Measurements from ENCODE around the gene CYTH3. TPM values are rescaled to one million over a fixed set of nuclear protein-coding genes. Genes with fewer than 3 reads are reported as not detected.
A peak's percentile ranks its signal among the peaks of the same experiment; 100 is the strongest.

CYTH3 gene
- total and polyA plus RNA-seq, 2 of the 4 experiments (the other 2 are of a cell fraction): 14.2 to 34.8 TPM

- no TSS peak for BruUV-seq (replicated peaks)
Measured at GRCh38 chr7:6279937-6280336, 7.5 kb upstream of the CYTH3 start.

More at GRCh38 chr7:6279937-6280336, 7.5 kb upstream of the CYTH3 start:
- no peaks in the 10 kb centered on the region for H3K9me3 ChIP-seq (ENCODE audit: control insufficient read depth, insufficient read depth, low read length)
- no peak overlapping the region for H3K18ac ChIP-seq (ENCODE audit: low read depth, low read length)
- intact Hi-C loops (cut with micrococcal nuclease) (no loop called here), dilution Hi-C loops (cut with HindIII; ENCODE audit: low sequenced_read_pairs, unreplicated experiment) (no loop called here), in situ Hi-C loops (cut with MboI; ENCODE audit: low sequenced_read_pairs) (no loop called here)
- ATAC-seq (ENCODE audit: low read depth): no peak
- H4K8ac ChIP-seq (ENCODE audit: low read depth in 2 of 2, low read length in 2 of 2): no peak overlapping the region
- no peak overlapping the region for H3K27ac ChIP-seq (ENCODE audit: insufficient read depth, low read length)
- no peak overlapping the region for H3K9ac ChIP-seq (ENCODE audit: low read depth, low read length)
- H3K23ac ChIP-seq (ENCODE audit: low read depth, low read length): no peak overlapping the region
- H2BK15ac ChIP-seq (ENCODE audit: low read depth, low read length): no peak overlapping the region
- no peak overlapping the region for H3K14ac ChIP-seq (replicated peaks; ENCODE audit: low read depth, low read length)
- H3K4me2 ChIP-seq (ENCODE audit: low read depth, low read length): no peak overlapping the region
- peaks cover 18% of the 10 kb centered on the region for H3K4me1 ChIP-seq (ENCODE audit: control insufficient read depth, insufficient read depth, low read length)
- no peak overlapping the region for H3K56ac ChIP-seq (ENCODE audit: extremely low read depth, insufficient read depth, low read length)
- no peak for DNase-seq
- 0 out of 2 replicates have a peak overlapping the region, but pooled peaks have one; percentile 3 for H2BK20ac ChIP-seq (ENCODE audit: low read depth, low read length)
- H3K27me3 ChIP-seq (ENCODE audit: control insufficient read depth, insufficient read depth, low read length): no peaks in the 10 kb centered on the region
- H3K36me3 ChIP-seq (ENCODE audit: control insufficient read depth, insufficient read depth, low read length): no peaks in the 10 kb centered on the region
- no peak overlapping the region for H3K4me3 ChIP-seq (ENCODE audit: insufficient read depth, low read depth, low read length)
- POLR2A ChIA-PET (ENCODE audit: unreplicated experiment): no interaction called here
- peaks cover 0 to 3% of the 10 kb centered on the region in 2 experiments; a peak in 1 of 4 replicates for H3K79me1 ChIP-seq (ENCODE audit: low read depth in 1 of 2, low read length in 2 of 2)
- no peak overlapping the region; the same call in 1 of the 2 replicates for H2BK120ac ChIP-seq (ENCODE audit: low read depth, low read length)
- peak overlapping the region; percentile 23; the same call in 1 of the 2 replicates for H2AK5ac ChIP-seq (ENCODE audit: low read depth, low read length)
- no peak overlapping the region for H2AK9ac ChIP-seq (replicated peaks; ENCODE audit: low read depth, low read length, poor library complexity)
- WGBS, 2 experiments (ENCODE audit: extremely low coverage in 2 of 2, insufficient read length in 1 of 2): no CpG with 5 or more reads among the region's 5 CpGs
- H2BK5ac ChIP-seq (ENCODE audit: low read depth, low read length, poor library complexity, severe bottlenecking): no peak overlapping the region
- no peak for TF ChIP-seq FOS (IDR thresholded peaks at IDR 0.05; ENCODE audit: low read depth, low read length)
- TF ChIP-seq BHLHE40 (IDR thresholded peaks at IDR 0.05; ENCODE audit: low read depth, low read length): no peak
- TF ChIP-seq RAD21 (IDR thresholded peaks at IDR 0.05; ENCODE audit: low read length): no peak
- TF ChIP-seq RCOR1 (IDR thresholded peaks at IDR 0.05; ENCODE audit: insufficient replicate concordance, low read length): no peak
- TF ChIP-seq ELK1 (IDR thresholded peaks at IDR 0.05; ENCODE audit: borderline replicate concordance, low read depth, low read length): no peak
- no peak for TF ChIP-seq CEBPB (IDR thresholded peaks at IDR 0.05; ENCODE audit: low read depth, low read length)
- no peak for TF ChIP-seq POLR2A (IDR thresholded peaks at IDR 0.05; ENCODE audit: low read depth, low read length)
- TF ChIP-seq CHD1 (IDR thresholded peaks at IDR 0.05; ENCODE audit: low read depth, low read length): no peak
- no peak for TF ChIP-seq MXI1 (IDR thresholded peaks at IDR 0.05; ENCODE audit: borderline replicate concordance, low read depth, low read length)
- TF ChIP-seq USF2 (IDR thresholded peaks at IDR 0.05; ENCODE audit: low read depth, low read length): no peak
- no peak for TF ChIP-seq SMC3 (IDR thresholded peaks at IDR 0.05; ENCODE audit: low read depth, low read length)
- TF ChIP-seq NFE2L2 (IDR thresholded peaks at IDR 0.05; ENCODE audit: low read depth, low read length): no peak
- no peak for TF ChIP-seq RFX5 (IDR thresholded peaks at IDR 0.05; ENCODE audit: low read depth, low read length)
- TF ChIP-seq CTCF (conservative IDR thresholded peaks at IDR 0.05; ENCODE audit: low read depth, low read length): no peak
- TF ChIP-seq MAFK (IDR thresholded peaks at IDR 0.05; ENCODE audit: low read depth, low read length): no peak
- H4K20me1 ChIP-seq (ENCODE audit: insufficient read depth, low read length): no peaks in the 10 kb centered on the region
- no peak overlapping the region for H3K4ac ChIP-seq (ENCODE audit: low read depth, low read length)
- no peak overlapping the region for H4K5ac ChIP-seq (ENCODE audit: low read depth, low read length)
- H2AFZ ChIP-seq (replicated peaks; ENCODE audit: low read length, poor library complexity): no peak overlapping the region
- peak overlapping the region; percentile 51; the same call in 1 of the 2 replicates for H4K91ac ChIP-seq (ENCODE audit: insufficient read depth, low read depth, low read length)
- H3K9me1 ChIP-seq (ENCODE audit: insufficient read depth, low read length): peaks cover 5% of the 10 kb centered on the region; the same call in 1 of the 2 replicates
- CTCF ChIA-PET: no interaction called here
